Measurements from ENCODE around the gene SNCB.
A peak's percentile ranks its signal among the peaks of the same experiment; 100 is the strongest.
"Not testable (repeated sequence)": the region's sequence is repeated elsewhere in the genome, so short reads cannot be mapped to it uniquely, and the experiment has no call there.

The SNCB gene

GRCh38 chr5:176621661-176622079, 8.7 kb downstream of the SNCB start:
- no peak for DNase-seq

- no peak for DNase-seq
Observed at GRCh38 chr5:176620333-176620981, 9.9 kb downstream of the SNCB start.

- DNase-seq: no peak
Observed at GRCh38 chr5:176619569-176620332, 10.6 kb downstream of the SNCB start.

GRCh38 chr5:176619203-176619568, 11.1 kb downstream of the SNCB start:
- DNase-seq: peak; percentile 84

GRCh38 chr5:176618783-176619182, 11.6 kb downstream of the SNCB start:
- no peak for DNase-seq

- no peak for DNase-seq
Observed at GRCh38 chr5:176616511-176616910, 13.8 kb downstream of the SNCB start.

GRCh38 chr5:176614805-176615478, 15.4 kb downstream of the SNCB start:
- no peak for DNase-seq

GRCh38 chr5:176612855-176613254, 17.5 kb downstream of the SNCB start:
- DNase-seq: no peak

- DNase-seq: no peak
Observed at GRCh38 chr5:176612008-176612407, 18.3 kb downstream of the SNCB start.

GRCh38 chr5:176611435-176611834, 18.9 kb downstream of the SNCB start:
- DNase-seq: peak; percentile 54

- no peak for DNase-seq
Observed at GRCh38 chr5:176610435-176610773, 19.9 kb downstream of the SNCB start.

GRCh38 chr5:176609724-176610434, 20.5 kb downstream of the SNCB start, which contains the start of gene GPRIN1:
Gene GPRIN1 (minus strand): TSS chr5:176610156. CDS start chr5:176599834, 10,322 bp downstream.
- DNase-seq: peak; percentile 56

- DNase-seq: no peak
Observed at GRCh38 chr5:176608937-176609723, 21.2 kb downstream of the SNCB start.

- no peak for DNase-seq
Observed at GRCh38 chr5:176608142-176608705, 22.1 kb downstream of the SNCB start.

- no peak for DNase-seq
Observed at GRCh38 chr5:176606875-176607274, 23.5 kb downstream of the SNCB start.

GRCh38 chr5:176606032-176606431, 24.3 kb downstream of the SNCB start:
- DNase-seq: no peak

GRCh38 chr5:176603091-176603490, 27.2 kb downstream of the SNCB start:
- DNase-seq: no peak

GRCh38 chr5:176601901-176602482, 28.3 kb downstream of the SNCB start:
- no peak for DNase-seq

- not testable (repeated sequence) for DNase-seq
Observed at GRCh38 chr5:176599749-176600430, 30.4 kb downstream of the SNCB start.

GRCh38 chr5:176597417-176598389, 32.6 kb downstream of the SNCB start:
- no peak for DNase-seq

Data from CD4-positive, alpha-beta T cell treated with Interleukin-10 for 1 hour (primary cell).